Kidney (tissue), 14 donors: Measurements from ENCODE around the gene LRCOL1. TPM values are rescaled to one million over a fixed set of nuclear protein-coding genes. Genes with fewer than 3 reads are reported as not detected.

Experiments used
- DNase-seq, 5 donors: peaks; one replicate each; pipeline ENCODE4 v3.0.0-alpha.2; 2013 to 2020
- FAIRE-seq: peaks from 2 replicates; lab custom pipeline; 2012; peaks lifted over from hg19 to GRCh38; lab: Jason Lieb, UNC
- H3K27ac ChIP-seq, 2 donors: one replicate each; pipeline ENCODE4 v1.7.0; 2013; ENCODE audit warnings: low read depth in 2 of 2, low read length in 2 of 2, inconsistent platforms in 1 of 2
- H3K27me3 ChIP-seq: one replicate; pipeline ENCODE4 v1.7.1; 2013; ENCODE audit warnings: low read length, inconsistent platforms; ENCODE audit not compliant: control insufficient read depth, insufficient read depth
- H3K36me3 ChIP-seq, 3 donors: one replicate each; pipeline versions ENCODE4 v1.7.0 to v1.7.1; 2013; ENCODE audit warnings: low read length in 3 of 3, control low read depth in 1 of 3, inconsistent platforms in 1 of 3; ENCODE audit not compliant: insufficient read depth in 3 of 3, control insufficient read depth in 2 of 3
- H3K4me1 ChIP-seq, 3 donors: one replicate each; pipeline versions ENCODE4 v1.7.0 to v1.7.1; 2013; ENCODE audit warnings: low read length in 3 of 3, inconsistent platforms in 1 of 3, low read depth in 1 of 3; ENCODE audit not compliant: control insufficient read depth in 2 of 3, insufficient read depth in 2 of 3
- H3K4me3 ChIP-seq, 3 donors: one replicate each; pipeline versions ENCODE4 v1.7.0 to v1.8.1; 2013; ENCODE audit warnings: low read length in 3 of 3, control low read depth in 1 of 3, inconsistent platforms in 1 of 3
- H3K9ac ChIP-seq, 3 donors: one replicate each; pipeline versions ENCODE4 v1.7.0 to v1.7.1; 2013; ENCODE audit warnings: low read length in 3 of 3, control low read depth in 1 of 3, inconsistent platforms in 1 of 3
- H3K9me3 ChIP-seq, 3 donors: one replicate each; pipeline versions ENCODE4 v1.7.0 to v1.7.1; 2013; ENCODE audit warnings: low read length in 3 of 3, control low read depth in 1 of 3, inconsistent platforms in 1 of 3; ENCODE audit not compliant: control insufficient read depth in 2 of 3, insufficient read depth in 1 of 3
- CTCF ChIP-seq: IDR thresholded peaks from 3 replicates; pipeline ENCODE4 v1.5.1; 2012; ENCODE audit warnings: mild to moderate bottlenecking, moderate library complexity, borderline replicate concordance; ENCODE audit not compliant: insufficient read depth; ENCODE audit errors: extremely low read depth
- intact Hi-C: fragments of 100-400 bp; cut with DNase I; formaldehyde crosslinking; loops from one replicate; pipeline ENCODE4 v1.11.1; 2022
- polyA plus RNA-seq: library from polyadenylated mRNA; stranded (reverse); fragments of 350-450 nt; fragmentation: Illumina TruSeq; extraction: RNeasy Lipid Tissue Mini Kit (QIAGEN cat#74804); gene quantifications from one replicate; pipeline ENCODE4 v1.2.3, GENCODE V29; 2014; ENCODE audit warnings: low read depth, low replicate concordance; ENCODE audit not compliant: insufficient read depth
- total RNA-seq: library from RNA; stranded (reverse); fragmentation: NEBNext Ultra II Directional; extraction: Animal tissue kit (Norgen Biotek cat#: 25700); gene quantifications from one replicate; pipeline ENCODE4 v1.2.1, GENCODE V29; 2021
- donor health status: control.
- donor health status: control.
- donor health status: control.
- donor health status: control.
- donor health status: control.
- donor health status: DM: yes; HTN: yes; CAD: no.
- donor health status: Normal renal cell carcinoma (clear cell type).

Gene LRCOL1
- total and polyA plus RNA-seq, 2 donors from 2014 or later: 1.0 to 1.8 TPM

GRCh38 chr12:132647858-132648257 is 37.5 kb upstream of the LRCOL1 start:
- intact Hi-C loops: no loop called here
- no peak for FAIRE-seq
- Histone ChIP-seq H3K4me3 (no peak overlapping the region), H3K27ac (no peak overlapping the region), H3K9me3 (no peaks in the 10 kb centered on the region), H3K9ac (no peak overlapping the region), H3K27me3 (no peaks in the 10 kb centered on the region), H3K4me1 (no peaks in the 10 kb centered on the region), H3K36me3 (peaks cover 0 to 2% (median 0%) of the 10 kb centered on the region in 3 donors)
- TF ChIP-seq CTCF: no peak
- DNase-seq: peak in 1 of 5 donors; percentile 35

- H3K9me3 ChIP-seq: no peaks in the 10 kb centered on the region
Observed at GRCh38 chr12:132646850-132647249, 36.5 kb upstream of the LRCOL1 start.

DNA sequence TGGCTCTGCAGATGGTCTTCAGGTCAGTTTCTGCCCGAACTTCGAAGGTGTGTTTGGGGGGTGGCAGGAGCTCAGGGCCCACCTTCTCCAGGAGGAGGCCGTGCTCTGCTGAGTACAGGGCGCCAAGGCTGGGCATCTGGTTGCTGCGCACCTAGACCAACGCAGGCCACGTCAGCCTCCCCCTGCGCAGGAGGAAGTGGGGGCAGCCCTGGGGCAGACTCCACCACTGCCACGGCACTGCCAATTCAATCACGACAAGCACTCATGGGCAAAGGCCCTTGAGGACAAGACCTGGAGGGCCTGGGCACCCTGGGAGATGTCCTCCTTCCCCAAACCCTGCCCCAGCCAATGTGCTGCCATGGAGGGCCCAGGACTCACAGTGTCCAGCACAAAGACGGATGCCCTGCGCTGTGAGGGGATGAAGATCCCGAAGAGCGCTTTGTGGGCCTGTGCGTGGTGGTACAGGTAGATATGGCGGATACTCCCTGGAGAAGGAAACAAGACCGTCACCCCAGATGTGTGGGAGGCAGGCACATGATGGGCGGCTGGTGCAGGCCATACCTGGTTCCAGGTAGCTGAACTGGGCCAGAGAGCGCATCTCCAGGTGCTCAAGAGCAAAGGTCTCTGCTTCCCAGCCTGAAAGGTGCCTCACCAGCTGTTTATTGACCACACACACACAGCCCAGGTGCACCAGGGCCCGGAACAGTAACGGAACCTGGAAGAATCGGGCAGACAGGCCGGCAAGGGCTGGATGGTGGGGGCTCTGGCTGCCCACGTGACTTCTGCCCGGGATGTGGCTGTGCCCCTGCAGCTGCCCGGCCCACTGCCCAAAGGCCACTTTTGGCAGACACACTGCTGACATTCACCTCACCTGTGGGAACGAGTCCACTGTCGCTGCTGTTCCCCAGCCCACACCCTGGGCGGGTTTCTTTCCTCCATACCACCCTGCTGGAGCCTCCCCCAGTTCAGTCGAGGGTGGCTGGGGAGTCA is 32.8 kb upstream of the LRCOL1 start:
- H3K27ac ChIP-seq: no peak overlapping the region
- H3K9me3 ChIP-seq: no peaks in the 10 kb centered on the region
- H3K9ac ChIP-seq: no peak overlapping the region
- FAIRE-seq (no peak), DNase-seq (peak in 1 of 5 donors; percentile 66)
- H3K27me3 ChIP-seq: no peaks in the 10 kb centered on the region
- peaks cover 0 to 2% (median 0%) of the 10 kb centered on the region in 3 donors for H3K4me1 ChIP-seq
- no peak for TF ChIP-seq CTCF
- intact Hi-C loops: no loop called here
- H3K4me3 ChIP-seq: no peak overlapping the region
- peaks cover 0 to 8% (median 2%) of the 10 kb centered on the region in 3 donors for H3K36me3 ChIP-seq

More at GRCh38 chr12:132646850-132647249, 36.5 kb upstream of the LRCOL1 start:
- FAIRE-seq: no peak
- DNase-seq: peak in 1 of 5 donors; percentile 4
- no peak overlapping the region for H3K4me3 ChIP-seq
- H3K27me3 ChIP-seq: no peaks in the 10 kb centered on the region
- peaks cover 0 to 5% (median 0%) of the 10 kb centered on the region in 3 donors for H3K36me3 ChIP-seq
- no peak overlapping the region for H3K9ac ChIP-seq
- TF ChIP-seq CTCF: no peak
- intact Hi-C loops: no loop called here
- no peak overlapping the region for H3K27ac ChIP-seq
- H3K4me1 ChIP-seq: no peaks in the 10 kb centered on the region
